NOMO-1 (cell line): ENCODE results near the gene ZFYVE26.
"Not testable (repeated sequence)": the region's sequence is repeated elsewhere in the genome, so short reads cannot be mapped to it uniquely, and the experiment has no call there.

Source experiments
- DNase-seq, 2 experiments: peaks; one replicate each; lab custom pipeline; 2025; ENCODE audit not compliant: unreplicated experiment in 2 of 2; lab: John Stamatoyannopoulos, UW

Gene ZFYVE26

DNA sequence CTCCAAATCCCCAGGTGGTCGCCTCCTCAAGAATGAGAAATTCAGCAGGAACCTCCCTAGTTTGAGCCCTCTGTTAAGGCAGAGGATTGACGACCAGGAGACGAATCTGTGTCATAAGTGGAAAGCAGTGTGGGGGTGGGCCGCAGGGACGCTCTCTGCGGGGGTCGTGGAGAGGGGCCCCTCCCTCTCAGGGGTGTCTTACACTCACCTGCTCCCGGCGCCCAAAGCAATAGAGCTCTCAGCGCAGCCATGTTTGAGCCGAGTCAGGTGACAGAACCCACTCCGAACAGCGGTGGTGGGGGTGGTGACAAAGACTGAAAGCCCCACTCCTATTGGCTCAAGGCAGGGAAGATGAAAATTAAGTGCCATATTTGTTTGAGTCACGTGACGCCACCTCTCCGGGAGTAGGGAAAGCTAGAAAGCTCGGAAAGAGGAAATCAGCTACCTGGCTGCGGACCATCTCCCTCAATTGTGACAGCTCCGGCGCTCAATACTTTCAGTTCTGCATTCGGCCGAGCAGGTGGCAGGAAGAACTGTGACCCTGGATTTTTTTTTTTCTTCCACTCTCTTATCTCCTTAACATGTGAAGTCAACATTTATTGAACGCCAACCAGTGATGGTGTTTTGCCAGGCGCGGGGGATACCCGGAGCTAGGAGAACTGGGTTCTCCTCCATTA lies at the start of gene ZFYVE26:
Gene ZFYVE26 (minus strand): TSS at position 265 of the 677 bp plus-strand sequence. CDS start 627 bp downstream, outside the sequence.
- DNase-seq = peak; percentile 96

DNA sequence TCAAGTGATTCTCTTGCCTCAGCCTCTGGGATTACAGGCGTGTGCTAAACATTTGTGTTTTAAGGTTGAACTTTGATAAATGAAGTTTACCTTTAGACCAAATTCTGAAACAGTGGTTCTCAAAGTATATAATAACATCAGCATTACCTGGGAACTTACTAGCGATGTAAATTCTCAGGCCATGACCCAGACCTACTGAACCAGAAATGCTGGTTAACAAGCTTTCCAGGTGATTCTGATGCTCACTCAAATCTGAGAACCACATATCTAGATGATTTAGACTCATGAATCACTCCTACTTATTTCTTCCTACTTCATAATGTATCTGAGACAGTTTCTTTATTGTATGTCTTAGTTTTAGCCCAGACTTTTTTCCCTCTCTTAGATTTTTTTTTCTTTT lies 46.8 kb upstream of the ZFYVE26 start:
- no peak for DNase-seq

DNA sequence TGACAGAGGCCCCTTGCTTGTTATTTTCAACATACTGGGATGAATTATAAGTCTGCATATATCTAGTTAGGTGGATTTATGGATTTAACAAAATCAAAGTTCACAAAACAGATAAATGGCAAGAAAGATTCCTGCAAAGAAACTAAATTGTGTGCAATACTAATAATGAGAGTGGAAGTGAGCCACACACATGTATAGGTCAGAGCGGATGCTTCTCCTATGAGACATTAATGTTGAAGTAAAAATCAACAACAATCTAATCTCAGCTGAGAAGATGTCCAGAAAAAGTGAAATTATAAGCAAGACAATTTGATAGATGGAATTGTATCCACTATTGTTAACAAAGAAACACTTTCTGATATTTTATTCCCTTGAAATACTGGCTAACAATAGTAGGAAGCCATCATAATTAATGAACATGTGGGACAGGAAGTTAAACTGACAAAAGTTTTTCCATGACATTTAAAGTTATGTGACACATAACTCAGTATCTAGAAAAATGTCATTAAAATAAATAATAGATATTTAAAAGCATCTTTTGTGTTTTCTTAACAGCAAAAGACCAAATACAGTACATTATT lies 42.9 kb upstream of the ZFYVE26 start:
- no peak for DNase-seq

DNA sequence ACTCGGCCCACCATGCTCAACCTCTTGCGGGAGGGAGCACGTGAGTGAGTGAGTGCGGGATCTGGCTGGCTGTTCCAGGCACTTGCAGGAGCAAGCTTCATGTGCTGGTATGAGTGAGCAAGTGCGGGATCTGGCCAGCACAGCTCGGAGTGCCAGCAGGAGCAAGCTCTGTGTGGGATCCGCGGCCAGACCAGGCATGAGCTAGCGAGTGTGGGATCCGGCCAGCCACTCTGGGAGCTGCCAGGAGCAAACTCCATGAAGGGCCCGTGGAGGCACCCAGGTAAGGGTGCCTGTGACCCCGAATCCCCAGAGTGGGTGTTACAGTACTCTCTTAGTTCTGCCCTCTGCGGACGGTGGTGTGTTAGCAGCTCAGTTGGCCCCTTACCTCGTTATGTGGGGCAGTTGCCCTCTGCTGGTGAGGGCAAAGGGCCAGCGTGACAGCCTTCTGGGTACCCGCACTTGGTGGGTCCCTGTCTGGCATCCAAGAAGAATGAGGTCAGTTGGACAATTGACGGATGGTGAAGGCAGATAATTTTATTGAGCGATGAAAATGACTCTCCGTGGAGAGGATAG lies 41.5 kb upstream of the ZFYVE26 start:
- DNase-seq = no peak

DNA sequence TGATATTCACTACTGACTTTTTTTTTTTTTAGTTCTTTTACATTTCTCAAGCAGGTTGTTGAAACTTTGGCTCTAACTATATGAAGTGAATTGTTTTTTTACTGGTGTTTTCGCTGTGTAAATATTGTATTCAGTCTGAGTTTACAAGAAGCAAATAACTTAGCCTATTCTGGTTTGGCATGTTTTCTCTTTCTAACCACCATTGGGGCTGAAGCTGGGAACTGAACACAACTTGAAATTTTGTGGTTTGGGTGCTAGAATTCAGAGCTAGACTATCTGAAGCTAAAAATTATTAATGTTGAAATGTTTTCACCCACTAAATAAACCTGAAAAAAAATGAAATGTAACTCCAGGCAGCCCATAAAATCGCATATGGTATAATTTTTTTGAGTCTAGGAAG lies 40.4 kb upstream of the ZFYVE26 start:
- DNase-seq = no peak

DNA sequence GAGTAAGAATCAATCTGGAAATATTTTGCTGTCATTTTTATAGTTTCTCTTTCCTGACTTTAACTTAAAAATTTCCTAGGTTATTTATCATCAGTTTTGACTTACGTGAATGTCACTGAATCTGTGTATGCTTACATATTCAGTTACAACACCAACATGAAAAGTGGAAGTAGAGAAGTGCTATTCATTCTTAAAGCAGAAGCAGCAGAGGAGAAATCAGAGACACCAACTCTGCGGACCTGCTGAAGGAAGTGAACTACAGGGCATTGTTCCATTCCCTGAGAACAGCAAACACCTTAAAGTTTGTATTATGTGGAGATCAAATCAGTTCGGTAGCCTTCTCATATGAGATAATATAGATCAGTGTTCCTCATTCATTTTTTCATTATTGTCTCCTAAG lies 37.3 kb upstream of the ZFYVE26 start:
- DNase-seq = peak; percentile 11 to 91

DNA sequence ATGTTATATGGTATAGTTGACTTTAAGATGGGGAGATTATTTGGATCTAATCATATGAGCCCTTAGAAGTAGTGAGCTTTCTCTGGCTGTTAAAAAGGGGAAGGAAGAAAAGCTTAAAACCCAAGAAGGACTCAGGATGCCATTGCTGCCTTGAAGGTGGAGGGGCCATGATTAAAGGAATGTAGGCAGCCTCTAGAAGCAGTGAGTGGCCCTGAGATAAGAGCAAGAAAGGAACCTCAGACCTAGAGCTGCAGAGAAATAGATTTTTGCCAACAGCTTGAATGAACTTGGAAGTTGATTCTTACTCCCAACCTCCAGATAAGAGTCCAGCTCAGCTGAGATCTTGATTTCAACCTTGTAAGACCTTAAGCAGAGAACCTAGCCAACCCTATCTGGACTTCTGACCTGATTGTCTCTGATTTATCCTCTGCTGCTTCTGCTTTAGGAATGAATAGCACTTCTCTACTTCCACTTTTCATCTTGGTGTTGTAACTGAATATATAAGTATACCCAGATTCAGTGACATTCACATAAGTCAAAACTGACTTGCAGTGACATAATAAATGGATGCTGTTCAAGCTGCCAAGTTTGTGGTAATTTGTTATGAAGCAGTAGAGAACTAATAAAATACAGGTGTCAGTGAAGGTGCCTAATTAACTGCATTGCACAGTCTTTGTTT lies 36.7 kb upstream of the ZFYVE26 start:
- peak; percentile 13 to 89 for DNase-seq

DNA sequence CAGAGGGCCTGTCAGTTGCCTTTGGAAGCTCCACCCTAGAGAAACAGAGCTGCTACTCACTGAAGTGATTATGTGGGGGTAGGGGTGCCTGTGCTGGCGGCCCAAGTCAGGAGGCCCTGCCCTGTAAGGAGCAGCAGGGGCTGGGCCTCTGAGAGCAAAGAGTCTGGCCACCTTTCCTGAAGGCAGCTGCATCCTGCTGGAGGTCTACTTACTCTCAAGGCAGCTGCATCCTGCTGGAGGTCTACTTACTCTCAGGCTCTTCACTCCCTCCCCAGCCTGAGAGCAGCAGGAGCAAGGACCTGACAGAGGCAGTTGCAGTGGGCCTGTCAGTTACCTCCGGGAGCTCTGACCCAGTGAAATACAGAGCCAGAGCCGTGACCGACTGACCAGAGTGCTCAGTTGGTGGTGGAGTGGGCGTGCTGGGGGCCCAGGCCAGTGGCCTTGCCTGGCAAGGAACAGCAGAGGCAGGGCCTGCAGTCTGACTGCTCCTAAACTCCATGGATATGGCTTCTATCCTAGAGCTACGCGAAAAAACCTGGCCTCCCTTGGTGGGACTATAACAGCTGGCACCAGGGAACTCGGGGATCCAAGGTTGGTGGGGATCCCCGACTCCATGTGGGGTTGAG lies 35.5 kb upstream of the ZFYVE26 start:
- no peak for DNase-seq

DNA sequence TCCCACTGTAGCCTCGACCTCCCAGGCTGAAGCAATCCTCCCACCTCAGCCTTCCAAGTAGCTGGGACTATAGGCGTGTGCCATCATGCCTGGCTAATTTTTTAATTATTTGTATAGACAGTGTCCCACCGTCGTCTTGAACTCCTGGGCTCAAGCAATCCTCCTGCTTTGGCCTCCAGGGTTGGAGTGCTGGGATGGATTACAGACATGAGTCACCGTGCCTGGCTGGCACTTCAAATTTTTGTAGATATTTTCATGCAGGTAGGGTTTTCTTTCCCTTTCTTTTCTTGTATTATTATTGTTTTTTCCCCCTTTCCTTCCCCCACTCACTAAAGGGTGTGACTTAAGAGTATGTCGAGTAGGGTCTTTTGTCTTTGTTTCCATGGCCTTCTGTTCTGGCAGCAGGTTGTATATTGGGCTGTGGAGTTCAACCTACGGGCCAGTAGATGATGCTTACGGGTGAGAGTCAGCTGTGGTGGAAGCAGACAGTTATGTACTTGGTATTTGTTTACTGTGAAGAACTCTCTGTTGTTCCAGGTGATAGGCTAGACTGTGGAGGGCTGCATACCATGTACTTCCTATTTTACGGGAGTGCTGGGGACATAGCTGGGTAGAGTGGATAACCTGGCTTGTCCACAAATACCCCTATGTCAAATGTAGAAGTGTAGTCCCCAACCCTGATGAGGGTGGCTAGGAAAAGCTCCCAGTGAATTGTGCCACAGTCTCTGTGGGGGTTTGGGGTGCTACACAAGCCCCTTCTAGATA lies 33.9 kb upstream of the ZFYVE26 start:
- no peak for DNase-seq

DNA sequence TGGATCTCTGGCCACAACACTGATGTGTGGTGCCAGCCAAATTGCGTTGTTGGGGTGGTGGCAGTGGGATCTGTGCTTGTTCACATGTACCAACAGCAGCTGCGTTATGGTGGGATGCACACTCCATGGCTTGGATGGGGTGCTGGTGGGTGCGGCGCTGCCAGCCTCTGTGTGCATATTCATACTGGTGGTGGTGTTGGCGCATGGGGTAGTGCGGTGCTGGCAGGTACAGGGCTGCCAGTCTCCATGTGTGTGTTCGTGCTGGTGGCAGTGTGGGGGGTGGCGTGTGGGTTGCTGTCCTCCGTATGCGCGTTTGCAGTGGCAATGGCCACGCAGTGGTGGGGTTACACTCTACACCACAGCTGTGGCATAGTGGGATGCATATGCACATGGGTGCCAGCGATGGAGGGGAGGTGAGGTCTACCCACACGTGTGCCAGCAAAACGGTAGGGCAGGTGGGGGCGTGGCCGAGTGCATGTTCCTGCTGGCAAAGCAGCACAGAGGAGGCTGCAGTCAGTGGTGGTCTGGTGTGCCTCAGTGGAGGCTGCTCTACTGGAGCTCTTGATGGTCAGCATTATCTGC lies 29.7 kb upstream of the ZFYVE26 start:
- DNase-seq = no peak

DNA sequence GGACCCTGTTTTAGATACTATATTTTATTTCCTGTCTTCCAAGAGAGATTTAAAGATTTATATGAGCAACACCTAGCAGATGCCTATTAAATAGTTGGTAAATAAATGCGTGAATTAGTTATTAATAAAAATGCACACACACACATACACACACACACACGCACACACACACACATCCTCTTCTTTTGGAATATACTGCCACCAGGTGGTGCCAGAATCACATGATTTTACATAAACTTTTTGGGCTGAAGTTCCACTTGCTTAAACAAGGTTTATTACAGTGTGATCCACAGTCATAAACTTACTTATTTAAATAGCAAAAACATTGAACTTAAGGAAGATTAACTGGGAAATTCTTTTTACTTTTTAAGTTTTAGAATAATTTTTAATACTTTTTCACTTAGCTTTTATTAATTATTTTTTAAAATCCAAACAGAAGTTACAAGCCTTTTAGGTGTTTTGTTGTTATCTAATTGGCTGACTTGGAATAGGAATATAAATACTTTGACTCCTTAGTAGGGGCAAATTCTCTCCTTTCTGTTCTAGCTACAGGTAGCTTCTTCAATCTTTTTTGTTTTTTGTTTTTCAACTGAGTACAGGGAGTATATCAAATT lies 20.7 kb upstream of the ZFYVE26 start:
- peak; percentile 46 to 67 for DNase-seq

DNA sequence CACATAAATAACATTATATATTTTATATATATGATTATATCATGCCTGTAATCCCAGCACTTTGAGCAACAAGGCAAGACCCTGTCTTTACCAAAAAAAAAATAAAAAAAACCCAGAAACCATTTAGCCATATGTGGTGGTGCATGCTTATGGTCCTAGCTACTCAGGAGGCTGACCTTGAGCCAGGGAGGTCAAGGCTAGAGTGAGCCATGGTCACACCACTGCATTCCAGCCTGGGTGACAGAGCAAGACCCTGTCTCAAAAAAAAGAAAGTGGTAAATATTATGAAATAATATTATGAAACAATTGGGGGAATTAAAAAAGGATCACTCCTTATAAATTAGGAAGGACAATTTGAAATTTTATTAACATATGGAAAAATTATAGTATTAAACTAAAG lies 19.2 kb upstream of the ZFYVE26 start:
- DNase-seq = no peak

DNA sequence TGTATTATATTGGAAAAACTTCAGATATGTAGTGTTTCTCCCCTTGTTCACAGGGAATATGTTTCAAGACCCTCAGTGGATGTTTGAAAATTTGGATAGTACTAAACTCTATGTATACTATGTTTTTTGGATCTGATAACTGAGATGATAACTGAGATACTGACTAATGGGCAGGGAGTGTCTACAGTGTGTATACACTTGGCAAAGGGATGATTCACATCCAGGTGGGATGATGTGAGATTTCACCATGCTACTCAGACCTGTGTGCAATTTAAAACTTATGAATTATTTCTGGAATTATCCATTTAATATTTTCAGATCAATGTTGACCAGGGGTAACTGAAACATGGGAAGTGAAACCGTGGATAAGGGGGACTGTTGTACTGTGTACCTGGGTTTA lies 17.0 kb upstream of the ZFYVE26 start:
- no peak for DNase-seq

DNA sequence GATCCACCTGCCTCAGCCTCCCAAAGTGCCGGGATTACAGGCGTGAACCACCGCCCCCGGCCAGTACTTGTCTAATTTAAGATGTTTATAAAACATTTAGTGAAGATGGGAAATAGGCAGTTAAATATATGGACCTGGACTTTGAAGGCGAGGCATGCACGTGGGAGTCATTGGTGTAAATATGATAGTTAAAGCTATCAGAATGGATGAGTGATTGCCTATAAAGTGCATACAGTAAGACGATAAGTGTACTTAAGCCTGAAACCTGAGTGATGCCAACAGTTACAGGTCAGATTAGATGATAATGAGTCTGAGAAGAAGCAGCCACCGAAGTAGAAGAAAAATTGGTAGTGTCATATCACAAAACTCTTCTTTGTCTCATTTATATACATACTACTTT lies 14.7 kb upstream of the ZFYVE26 start:
- no peak for DNase-seq

DNA sequence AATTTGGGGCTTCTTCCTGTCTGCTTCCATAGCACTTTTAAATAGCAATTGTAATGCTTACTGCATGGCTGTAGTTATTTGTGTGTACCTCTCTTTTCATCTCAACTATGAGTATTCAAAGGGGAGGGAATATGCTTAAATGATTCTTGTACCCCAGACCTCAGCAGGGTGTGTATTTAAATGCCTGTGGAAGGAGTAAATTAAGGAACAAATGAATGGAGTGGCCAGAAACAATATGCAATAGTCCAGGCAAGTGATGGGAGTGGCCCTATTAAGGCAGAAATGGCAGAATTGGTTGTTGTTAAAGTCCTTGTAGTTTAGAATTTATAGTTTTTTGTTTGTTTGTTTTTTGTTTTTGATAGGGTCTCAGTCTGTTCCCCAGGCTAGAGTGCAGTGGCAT lies 4.7 kb upstream of the ZFYVE26 start:
- no peak for DNase-seq

DNA sequence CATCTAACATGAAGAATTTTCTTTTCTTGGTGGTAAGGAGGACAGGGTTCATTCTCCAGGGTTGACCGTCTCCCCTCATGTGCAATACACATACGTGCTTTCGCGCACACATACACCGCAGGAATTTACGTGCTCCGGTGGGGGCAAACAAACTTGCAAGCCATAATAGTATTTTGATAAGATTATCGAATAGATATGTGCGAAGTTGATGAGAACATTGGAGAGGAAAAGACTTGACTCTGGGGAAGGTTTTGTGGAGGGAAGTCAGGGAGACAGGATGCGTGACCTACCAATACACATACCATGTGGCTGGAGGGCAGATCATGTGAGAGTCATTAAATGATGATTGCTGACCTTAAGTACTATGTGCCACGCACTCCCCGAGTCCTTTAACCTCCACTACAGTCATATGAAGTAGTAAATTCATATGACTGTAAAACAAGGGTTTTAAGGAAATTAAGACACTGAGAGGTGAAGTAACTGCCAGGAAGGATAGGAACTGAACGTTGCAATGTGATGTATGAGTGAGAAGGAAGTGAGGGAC lies 4.1 kb upstream of the ZFYVE26 start:
- peak; percentile 16 to 59 for DNase-seq

DNA sequence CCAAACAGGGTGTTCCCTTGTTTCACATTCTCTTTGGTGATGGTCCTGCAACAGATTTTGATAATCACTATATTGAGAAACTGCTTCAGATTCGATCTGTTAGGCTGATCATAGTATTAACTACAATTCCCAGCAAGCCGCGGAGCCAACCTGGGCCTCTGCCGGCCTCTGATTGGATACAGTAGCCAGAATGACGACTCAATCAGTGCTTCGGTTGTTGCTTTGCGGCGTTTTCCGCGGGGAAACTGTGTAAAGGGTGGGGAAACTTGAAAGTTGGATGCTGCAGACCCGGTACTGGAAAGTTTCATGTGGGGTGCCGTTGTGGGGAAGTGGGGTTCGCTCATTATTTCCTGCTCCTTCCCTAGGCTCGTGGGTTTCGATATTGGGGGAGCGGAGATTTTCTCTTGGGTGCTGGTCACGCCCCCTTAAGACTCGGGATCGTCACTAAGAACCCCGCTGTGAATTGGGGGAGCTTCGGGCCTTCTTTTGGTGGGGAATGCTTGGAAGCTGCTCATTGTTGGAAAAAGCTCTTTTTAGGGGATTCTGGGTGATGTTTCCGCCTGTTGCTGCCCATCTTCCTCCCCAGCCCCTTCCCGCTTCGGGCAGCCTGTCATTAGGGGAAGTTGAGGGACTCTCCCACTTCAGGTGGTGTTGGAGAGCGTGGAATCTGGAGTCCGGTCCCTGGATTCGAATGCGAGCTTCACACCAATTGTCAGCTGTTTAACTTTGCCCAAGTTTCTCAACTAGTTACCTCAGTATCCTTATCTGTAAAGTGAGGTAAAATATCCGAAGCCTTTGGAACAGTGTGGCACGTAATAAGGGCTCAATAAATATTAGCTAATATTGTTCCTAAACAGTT lies 3.4 kb upstream of the ZFYVE26 start, which contains the start of gene RAD51B:
Gene RAD51B (plus strand): TSS at position 217 of the 859 bp plus-strand sequence.
- peak; percentile 80 to 82 for DNase-seq

DNA sequence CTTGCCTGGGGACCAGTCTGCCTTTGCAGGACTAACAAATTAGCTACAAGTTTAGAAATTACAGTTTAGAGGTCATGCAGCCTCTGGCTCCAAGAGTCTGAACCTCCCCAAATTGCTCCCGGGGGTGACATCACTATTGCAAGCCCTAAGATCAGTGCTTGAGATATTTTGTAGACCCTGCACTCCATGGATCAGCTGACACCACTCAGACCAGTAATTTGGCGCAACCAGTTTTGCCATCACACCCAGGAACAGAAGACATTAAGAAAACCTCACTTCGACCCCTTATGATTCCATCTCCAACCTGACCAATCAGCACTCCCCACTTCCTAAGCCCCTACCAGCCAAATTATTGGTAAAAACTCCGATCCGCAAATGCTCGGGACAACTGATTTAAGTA lies 2.1 kb upstream of the ZFYVE26 start:
- DNase-seq = not testable (repeated sequence)
